ENCODE results near the gene IQCE.

The IQCE gene

DNA sequence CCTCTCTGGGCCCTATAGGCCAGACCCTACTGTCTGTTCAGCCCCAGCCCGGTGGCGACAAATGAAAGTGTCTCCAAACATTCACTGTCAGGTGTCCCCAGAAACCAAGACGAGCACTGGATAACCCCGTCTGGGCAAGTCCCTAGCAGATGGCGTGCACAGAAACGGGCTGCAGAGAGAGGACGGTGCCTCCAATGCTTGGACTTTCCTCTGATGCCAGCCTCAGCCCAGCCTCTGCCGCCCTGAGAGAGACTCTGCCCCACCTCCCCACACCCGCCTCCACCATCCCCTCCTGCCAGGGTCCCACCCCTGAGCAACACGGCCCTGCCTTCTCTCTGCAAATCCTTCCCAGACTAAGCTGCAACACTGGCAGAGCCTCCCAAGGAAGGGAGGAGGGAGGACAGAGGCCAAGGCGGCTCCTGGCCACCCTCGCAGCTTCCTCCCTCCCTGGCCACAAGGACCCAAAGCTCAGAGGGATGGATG, 46.6 kb upstream of the IQCE start:
- CTCF ChIA-PET = interaction anchor here (1.7 to 2.2 kb wide), 2 partner anchors 10 to 43 kb away, joined by 5 to 6 read pairs; no protein-coding TSS in a partner anchor
- DNase-seq (ENCODE audit: extremely low spot score) = peak; percentile 64

DNA sequence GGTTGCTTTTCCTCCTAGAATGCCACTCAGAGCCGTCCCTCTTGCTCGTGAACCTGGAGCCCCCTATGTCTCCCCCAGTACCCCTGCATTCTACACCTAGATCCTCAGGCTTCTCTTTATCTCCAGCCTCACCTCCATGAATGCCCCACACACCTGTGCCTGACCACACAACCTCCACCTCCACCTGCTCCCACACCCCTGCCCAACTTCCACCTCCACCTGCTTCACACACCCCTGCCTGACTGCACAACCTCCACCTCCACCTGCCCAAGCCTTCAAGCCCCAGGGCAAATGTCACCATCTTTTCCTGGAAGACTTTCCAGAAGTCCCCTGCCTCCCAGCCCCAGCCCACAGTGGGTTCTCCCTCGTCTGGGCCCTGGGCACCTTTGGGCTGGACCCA, 46.1 kb upstream of the IQCE start:
- ChIA-PET POLR2A (no interaction called here), CTCF (interaction anchor here (2.2 kb wide), 1 partner anchor 11 kb away, joined by 6 read pairs; no protein-coding TSS in a partner anchor)
- TF ChIP-seq, protein P1, sequence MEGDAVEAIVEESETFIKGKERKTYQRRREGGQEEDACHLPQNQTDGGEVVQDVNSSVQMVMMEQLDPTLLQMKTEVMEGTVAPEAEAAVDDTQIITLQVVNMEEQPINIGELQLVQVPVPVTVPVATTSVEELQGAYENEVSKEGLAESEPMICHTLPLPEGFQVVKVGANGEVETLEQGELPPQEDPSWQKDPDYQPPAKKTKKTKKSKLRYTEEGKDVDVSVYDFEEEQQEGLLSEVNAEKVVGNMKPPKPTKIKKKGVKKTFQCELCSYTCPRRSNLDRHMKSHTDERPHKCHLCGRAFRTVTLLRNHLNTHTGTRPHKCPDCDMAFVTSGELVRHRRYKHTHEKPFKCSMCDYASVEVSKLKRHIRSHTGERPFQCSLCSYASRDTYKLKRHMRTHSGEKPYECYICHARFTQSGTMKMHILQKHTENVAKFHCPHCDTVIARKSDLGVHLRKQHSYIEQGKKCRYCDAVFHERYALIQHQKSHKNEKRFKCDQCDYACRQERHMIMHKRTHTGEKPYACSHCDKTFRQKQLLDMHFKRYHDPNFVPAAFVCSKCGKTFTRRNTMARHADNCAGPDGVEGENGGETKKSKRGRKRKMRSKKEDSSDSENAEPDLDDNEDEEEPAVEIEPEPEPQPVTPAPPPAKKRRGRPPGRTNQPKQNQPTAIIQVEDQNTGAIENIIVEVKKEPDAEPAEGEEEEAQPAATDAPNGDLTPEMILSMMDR (IDR thresholded peaks at IDR 0.05; ENCODE audit: control extremely low read depth, extremely low read depth, low read depth, missing control alignments) = no peak
- DNase-seq (ENCODE audit: extremely low spot score) = no peak

More for the DNA sequence above, 46.6 kb upstream of the IQCE start:
- TF ChIP-seq, protein P1 (IDR thresholded peaks at IDR 0.05; ENCODE audit: control extremely low read depth, extremely low read depth, low read depth, missing control alignments) = no peak
- POLR2A ChIA-PET = no interaction called here

DNA sequence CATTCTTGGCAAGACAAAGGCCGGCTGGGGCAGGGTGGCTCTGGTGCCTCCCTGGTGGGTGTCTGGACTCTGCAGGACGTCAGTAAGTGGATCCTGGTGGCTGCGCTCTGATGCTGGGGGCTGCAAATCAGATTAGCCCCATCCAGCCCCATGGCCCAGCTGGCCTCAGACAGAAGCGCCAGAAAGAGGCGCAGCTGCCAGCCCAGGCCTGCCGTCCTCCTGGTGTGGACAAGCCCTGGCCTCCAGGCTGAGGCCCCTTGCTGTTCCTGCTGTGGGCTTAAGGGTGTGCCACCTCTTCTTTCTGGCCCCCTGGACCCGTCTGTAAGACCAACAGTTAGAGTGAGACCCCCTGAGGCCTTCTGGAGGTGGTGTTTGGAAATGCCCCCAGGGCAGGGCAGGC, 45.1 kb upstream of the IQCE start:
- DNase-seq (ENCODE audit: extremely low spot score) = no peak
- TF ChIP-seq, protein P1 (IDR thresholded peaks at IDR 0.05; ENCODE audit: control extremely low read depth, extremely low read depth, low read depth, missing control alignments) = no peak
- POLR2A ChIA-PET = no interaction called here
- CTCF ChIA-PET = no interaction called here

DNA sequence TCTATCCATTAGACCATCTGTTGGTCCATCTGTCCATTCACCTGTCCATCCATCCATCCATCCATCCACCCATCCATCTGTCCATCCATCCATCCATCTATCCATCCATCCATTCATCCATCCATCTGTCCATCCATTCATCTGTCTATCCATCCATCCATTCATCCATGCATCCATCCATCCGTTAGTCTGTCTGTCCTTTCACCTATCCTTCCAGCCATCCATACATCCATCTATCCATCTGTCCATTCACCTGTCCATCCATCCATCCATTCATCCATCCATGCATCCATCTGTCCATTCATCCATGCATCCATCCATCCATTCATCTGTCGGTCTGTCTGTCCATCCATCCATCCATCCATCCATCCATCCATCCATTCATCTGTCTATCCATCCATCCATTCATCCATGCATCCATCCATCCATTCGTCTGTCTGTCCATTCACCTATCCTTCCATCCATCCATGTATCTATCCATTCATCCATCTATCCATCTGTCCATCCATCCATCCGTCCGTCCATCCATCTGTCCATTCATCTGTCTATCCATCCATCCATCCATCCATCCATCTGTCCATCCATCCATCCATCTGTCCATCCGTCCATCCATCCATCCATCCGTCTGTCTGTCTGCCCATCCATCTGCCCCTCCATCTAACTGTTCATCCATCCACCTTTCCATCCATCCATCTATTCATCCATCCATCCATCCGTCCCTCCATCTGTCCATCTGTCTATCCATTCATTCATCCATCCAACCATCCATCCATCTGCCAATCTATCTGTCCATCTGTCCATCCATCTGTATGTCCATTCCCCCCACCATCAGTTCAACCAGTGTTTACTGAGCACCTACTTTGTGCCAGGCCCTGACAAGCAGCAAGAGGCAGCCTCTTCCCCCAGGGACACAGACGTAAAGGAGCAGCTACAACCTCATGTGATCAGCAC, 44.0 kb upstream of the IQCE start:
- DNase-seq (ENCODE audit: extremely low spot score) = no peak
- POLR2A ChIA-PET = no interaction called here
- CTCF ChIA-PET = no interaction called here
- TF ChIP-seq, protein P1 (IDR thresholded peaks at IDR 0.05; ENCODE audit: control extremely low read depth, extremely low read depth, low read depth, missing control alignments) = no peak

DNA sequence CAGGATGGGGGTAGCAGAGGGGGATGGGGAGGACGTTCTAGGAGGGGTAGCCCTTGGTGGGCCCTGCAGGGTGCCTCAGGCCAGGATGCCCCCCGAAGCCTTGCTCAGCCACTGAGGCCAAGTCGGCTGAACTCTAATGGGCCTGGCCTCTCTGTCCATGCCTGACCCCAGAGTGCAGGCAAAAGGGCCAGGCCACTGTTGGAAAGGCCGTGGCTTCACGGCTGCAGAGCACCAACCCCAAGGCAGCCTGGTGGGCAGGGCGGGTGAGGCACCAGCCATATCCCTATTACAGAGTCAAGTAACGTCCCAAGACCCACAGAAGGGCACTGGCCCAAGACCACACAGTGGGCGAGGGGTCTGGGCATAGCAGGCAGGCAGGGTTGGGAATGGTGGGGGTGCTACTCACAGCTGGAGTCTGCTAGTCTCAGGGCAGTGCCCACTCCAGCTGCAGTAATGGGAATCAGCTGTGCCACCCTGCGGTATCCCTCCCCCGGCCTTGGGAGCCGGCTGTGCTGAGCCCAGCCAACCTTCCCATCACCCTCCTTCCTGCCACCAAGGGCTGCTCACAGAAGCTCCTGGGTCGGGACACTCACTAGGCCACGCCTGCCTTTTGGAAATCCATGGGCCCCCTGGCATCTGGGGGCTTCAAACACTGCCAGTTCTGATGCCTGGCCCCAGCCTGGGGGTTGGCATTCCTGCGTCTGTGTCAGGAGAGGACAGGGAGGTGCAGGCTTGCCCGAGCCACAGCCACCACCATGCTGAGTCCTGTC, 43.2 kb upstream of the IQCE start:
- ChIA-PET POLR2A (no interaction called here), CTCF (interaction anchor here (1.5 to 1.6 kb wide), 2 partner anchors 47 to 195 kb away, joined by 3 to 5 read pairs; no protein-coding TSS in a partner anchor)
- TF ChIP-seq, protein P1 (IDR thresholded peaks at IDR 0.05; ENCODE audit: control extremely low read depth, extremely low read depth, low read depth, missing control alignments) = no peak
- no peak for DNase-seq (ENCODE audit: extremely low spot score)

DNA sequence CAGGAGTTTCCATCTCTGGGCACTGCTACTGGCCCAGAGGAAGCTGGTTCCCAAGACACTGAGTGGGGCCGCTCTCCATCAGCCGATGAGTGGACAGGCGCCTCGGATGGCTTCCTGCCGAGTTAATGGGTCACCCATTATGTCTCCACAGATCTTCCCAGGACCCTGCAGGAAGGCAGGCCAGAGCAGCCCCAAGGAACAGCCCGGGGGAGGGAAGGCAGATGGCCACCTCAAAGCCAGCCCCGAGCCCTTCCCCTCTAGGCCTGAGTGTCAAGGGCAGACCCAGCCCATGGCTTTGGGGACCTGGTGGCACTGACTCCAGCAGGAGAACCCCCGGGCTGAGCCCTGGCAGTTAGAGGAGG, 42.6 kb upstream of the IQCE start:
- CTCF ChIA-PET = interaction anchor here (1.5 to 1.8 kb wide), 3 partner anchors 43 to 194 kb away, joined by 3 to 5 read pairs (median 4); partner anchors contain the start of gene IQCE
- no peak for DNase-seq (ENCODE audit: extremely low spot score)
- POLR2A ChIA-PET = no interaction called here
- TF ChIP-seq, protein P1 (IDR thresholded peaks at IDR 0.05; ENCODE audit: control extremely low read depth, extremely low read depth, low read depth, missing control alignments) = no peak
